ENCODE data around the gene ZC3H18. TPM values are rescaled to one million over a fixed set of nuclear protein-coding genes. Genes with fewer than 3 reads are reported as not detected.

Gene ZC3H18
- total RNA-seq, 3 donors from 2014 or later = 37.4 to 54.8 (median 48.1) TPM

GRCh38 chr16:88599092-88599733 is 29.0 kb downstream of the ZC3H18 start:
- DNase-seq (peak in 2 of 3 donors; percentile 49 to 56), ATAC-seq (peak; percentile 57)
- H3K4me3 ChIP-seq = no peak overlapping the region
- TF ChIP-seq, protein P1, sequence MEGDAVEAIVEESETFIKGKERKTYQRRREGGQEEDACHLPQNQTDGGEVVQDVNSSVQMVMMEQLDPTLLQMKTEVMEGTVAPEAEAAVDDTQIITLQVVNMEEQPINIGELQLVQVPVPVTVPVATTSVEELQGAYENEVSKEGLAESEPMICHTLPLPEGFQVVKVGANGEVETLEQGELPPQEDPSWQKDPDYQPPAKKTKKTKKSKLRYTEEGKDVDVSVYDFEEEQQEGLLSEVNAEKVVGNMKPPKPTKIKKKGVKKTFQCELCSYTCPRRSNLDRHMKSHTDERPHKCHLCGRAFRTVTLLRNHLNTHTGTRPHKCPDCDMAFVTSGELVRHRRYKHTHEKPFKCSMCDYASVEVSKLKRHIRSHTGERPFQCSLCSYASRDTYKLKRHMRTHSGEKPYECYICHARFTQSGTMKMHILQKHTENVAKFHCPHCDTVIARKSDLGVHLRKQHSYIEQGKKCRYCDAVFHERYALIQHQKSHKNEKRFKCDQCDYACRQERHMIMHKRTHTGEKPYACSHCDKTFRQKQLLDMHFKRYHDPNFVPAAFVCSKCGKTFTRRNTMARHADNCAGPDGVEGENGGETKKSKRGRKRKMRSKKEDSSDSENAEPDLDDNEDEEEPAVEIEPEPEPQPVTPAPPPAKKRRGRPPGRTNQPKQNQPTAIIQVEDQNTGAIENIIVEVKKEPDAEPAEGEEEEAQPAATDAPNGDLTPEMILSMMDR (IDR thresholded peaks at IDR 0.05) = no peak
- no peaks in the 10 kb centered on the region for H3K36me3 ChIP-seq (ENCODE audit: low read depth)
- H3K4me1 ChIP-seq (ENCODE audit: low read depth) = no peaks in the 10 kb centered on the region
- intact Hi-C loops (cut with DNase I, micrococcal nuclease) = no loop called here
- H3K9me3 ChIP-seq = no peaks in the 10 kb centered on the region

- no peak for DNase-seq
- TF ChIP-seq, protein P1 (IDR thresholded peaks at IDR 0.05) = no peak
- Histone ChIP-seq H3K9me3 (no peaks in the 10 kb centered on the region), H3K36me3 (ENCODE audit: low read depth) (no peaks in the 10 kb centered on the region), H3K4me1 (ENCODE audit: low read depth) (no peaks in the 10 kb centered on the region), H3K4me3 (no peak overlapping the region)
- no peak for ATAC-seq
- intact Hi-C loops (cut with DNase I, micrococcal nuclease) = no loop called here
Measured at GRCh38 chr16:88599825-88600538, 29.8 kb downstream of the ZC3H18 start.

GRCh38 chr16:88600539-88600896 is 30.3 kb downstream of the ZC3H18 start:
- ATAC-seq = no peak
- intact Hi-C loops (cut with DNase I, micrococcal nuclease) = no loop called here
- Histone ChIP-seq H3K9me3 (no peaks in the 10 kb centered on the region), H3K4me1 (ENCODE audit: low read depth) (no peaks in the 10 kb centered on the region), H3K4me3 (no peak overlapping the region), H3K36me3 (ENCODE audit: low read depth) (no peaks in the 10 kb centered on the region)
- DNase-seq = no peak
- TF ChIP-seq, protein P1 (IDR thresholded peaks at IDR 0.05) = no peak

DNA sequence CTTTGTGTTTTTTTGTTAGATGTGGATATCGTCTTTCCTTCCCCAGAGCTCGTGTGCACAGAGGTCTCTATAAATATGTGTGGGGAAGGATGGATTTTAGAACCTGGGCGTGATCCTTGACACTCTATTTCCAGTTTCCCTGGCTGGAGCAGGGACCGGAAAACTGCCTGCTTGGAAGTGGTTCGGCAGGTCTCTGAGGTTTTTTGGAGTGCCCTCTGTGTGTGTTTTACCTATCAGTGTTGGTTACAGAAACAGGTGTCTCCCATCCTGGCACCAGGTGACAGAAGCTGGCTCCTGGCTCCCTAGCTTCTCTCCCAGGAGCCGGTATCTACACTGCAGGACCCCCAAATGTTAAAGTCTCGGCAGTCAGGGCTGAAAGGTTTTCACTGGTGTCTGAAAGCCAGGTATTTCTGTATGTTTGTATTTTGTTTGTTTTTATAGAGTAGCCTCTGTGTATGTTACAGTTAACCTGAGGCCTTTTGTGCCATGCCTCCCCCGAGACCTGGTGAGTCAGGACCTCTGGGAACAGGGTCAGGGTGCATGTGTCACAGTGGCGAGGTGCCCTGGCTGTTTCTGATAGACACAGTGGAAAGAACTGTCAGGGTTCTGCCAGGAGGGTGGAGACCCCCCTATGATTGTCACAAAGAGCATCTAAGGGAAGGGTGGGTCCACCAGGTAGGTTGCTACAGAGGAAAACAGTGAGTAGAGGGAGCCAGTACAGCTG is 31.3 kb downstream of the ZC3H18 start:
- DNase-seq = no peak
- intact Hi-C loops (cut with DNase I, micrococcal nuclease) = no loop called here
- H3K4me3 ChIP-seq = no peak overlapping the region
- H3K9me3 ChIP-seq = no peaks in the 10 kb centered on the region
- no peak for ATAC-seq
- H3K4me1 ChIP-seq (ENCODE audit: low read depth) = no peaks in the 10 kb centered on the region
- H3K36me3 ChIP-seq (ENCODE audit: low read depth) = no peaks in the 10 kb centered on the region
- TF ChIP-seq, protein P1 (IDR thresholded peaks at IDR 0.05) = no peak

DNA sequence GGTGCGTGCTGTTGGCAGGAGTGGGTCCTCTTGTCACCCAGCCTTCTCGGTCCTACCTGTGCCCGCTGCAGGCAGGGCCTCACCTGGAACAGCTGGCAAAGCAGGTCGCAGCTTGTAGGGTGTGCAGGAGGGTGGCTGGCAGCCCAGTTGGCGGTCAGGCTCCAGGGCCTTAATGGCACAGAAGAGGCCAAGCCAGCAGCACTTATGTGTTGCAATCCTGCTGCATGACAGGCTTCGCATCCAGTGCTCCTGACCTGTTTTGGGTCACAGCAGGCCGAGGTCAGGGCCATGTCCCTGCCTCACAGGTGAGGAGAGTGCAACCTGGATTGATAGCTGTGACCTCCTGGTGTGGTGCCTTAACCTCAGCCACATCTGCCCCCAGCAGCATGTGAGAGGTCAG is 31.9 kb downstream of the ZC3H18 start:
- Histone ChIP-seq H3K4me1 (ENCODE audit: low read depth) (no peaks in the 10 kb centered on the region), H3K9me3 (no peaks in the 10 kb centered on the region), H3K36me3 (ENCODE audit: low read depth) (no peaks in the 10 kb centered on the region), H3K4me3 (no peak overlapping the region)
- no peak for ATAC-seq
- TF ChIP-seq, protein P1 (IDR thresholded peaks at IDR 0.05) = no peak
- intact Hi-C loops (cut with DNase I, micrococcal nuclease) = no loop called here
- DNase-seq = no peak
